HG02678 (cell line): ENCODE measurements around the gene SCP2.

ENCODE experiments used
- ATAC-seq: cut with Tn5 transposase; IDR thresholded peaks from one replicate; pipeline ENCODE4 v1.9.1; 2021; ENCODE audit warnings: mild to moderate bottlenecking, moderate library complexity; ENCODE audit not compliant: unreplicated experiment

SCP2 gene

GRCh38 chr1:52927212-52928014, at the start of gene SCP2:
TSS of gene SCP2 (plus strand) at chr1:52927276. CDS start at chr1:52927397, 121 bp downstream.
- peak; percentile 68 for ATAC-seq

GRCh38 chr1:52877554-52877953, 49.5 kb upstream of the SCP2 start:
- ATAC-seq = no peak

GRCh38 chr1:52880206-52880605, 46.9 kb upstream of the SCP2 start:
- no peak for ATAC-seq

- no peak for ATAC-seq
Measured at GRCh38 chr1:52887483-52887882, 39.6 kb upstream of the SCP2 start.

GRCh38 chr1:52892424-52893215, 34.5 kb upstream of the SCP2 start:
- ATAC-seq = no peak

GRCh38 chr1:52899445-52899894, 27.6 kb upstream of the SCP2 start:
- ATAC-seq = no peak

- no peak for ATAC-seq
Measured at GRCh38 chr1:52900402-52900801, 26.7 kb upstream of the SCP2 start.

GRCh38 chr1:52901384-52901783, 25.7 kb upstream of the SCP2 start:
- no peak for ATAC-seq

GRCh38 chr1:52904208-52904926, 22.7 kb upstream of the SCP2 start:
- no peak for ATAC-seq

GRCh38 chr1:52904927-52905698, 22.0 kb upstream of the SCP2 start:
- ATAC-seq = no peak

- ATAC-seq = no peak
Measured at GRCh38 chr1:52906135-52906603, 20.9 kb upstream of the SCP2 start.

- no peak for ATAC-seq
Measured at GRCh38 chr1:52907068-52907811, 19.8 kb upstream of the SCP2 start.

GRCh38 chr1:52907812-52908153, 19.3 kb upstream of the SCP2 start:
- ATAC-seq = no peak

GRCh38 chr1:52911541-52911940, 15.5 kb upstream of the SCP2 start:
- ATAC-seq = no peak

- no peak for ATAC-seq
Measured at GRCh38 chr1:52913014-52913413, 14.1 kb upstream of the SCP2 start.

- ATAC-seq = no peak
Measured at GRCh38 chr1:52913537-52913936, 13.5 kb upstream of the SCP2 start.

- ATAC-seq = no peak
Measured at GRCh38 chr1:52914463-52914862, 12.6 kb upstream of the SCP2 start.

- no peak for ATAC-seq
Measured at GRCh38 chr1:52915211-52915854, 11.7 kb upstream of the SCP2 start.

- ATAC-seq = no peak
Measured at GRCh38 chr1:52915855-52916220, 11.2 kb upstream of the SCP2 start.
